ENCODE data around the gene ZCCHC14. TPM values are rescaled to one million over a fixed set of nuclear protein-coding genes. Genes with fewer than 3 reads are reported as not detected.

Gene ZCCHC14
- total RNA-seq, 1 experiment from 2014 or later: 37.8 TPM

GRCh38 chr16:87468550-87468949 is 24.3 kb downstream of the ZCCHC14 start:
- no peak overlapping the region for H3K4me3 ChIP-seq (replicated peaks in 1 of 2; ENCODE audit: low read depth in 1 of 2, low read length in 2 of 2)
- peaks cover 14 to 21% of the 10 kb centered on the region in 2 experiments for H3K4me1 ChIP-seq (ENCODE audit: control insufficient read depth in 1 of 2, insufficient read depth in 2 of 2, low read length in 2 of 2)
- no peak for TF ChIP-seq SP1 (IDR thresholded peaks at IDR 0.05; ENCODE audit: low read depth)
- TF ChIP-seq, protein P1, sequence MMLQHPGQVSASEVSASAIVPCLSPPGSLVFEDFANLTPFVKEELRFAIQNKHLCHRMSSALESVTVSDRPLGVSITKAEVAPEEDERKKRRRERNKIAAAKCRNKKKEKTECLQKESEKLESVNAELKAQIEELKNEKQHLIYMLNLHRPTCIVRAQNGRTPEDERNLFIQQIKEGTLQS (IDR thresholded peaks at IDR 0.05): no peak
- TF ChIP-seq YY1 (IDR thresholded peaks at IDR 0.05; ENCODE audit: extremely low read depth, insufficient replicate concordance, low read depth, low read length): no peak
- TF ChIP-seq EZH2phosphoT487 (IDR thresholded peaks at IDR 0.05; ENCODE audit: borderline replicate concordance): no peak
- TF ChIP-seq RAD21 (IDR thresholded peaks at IDR 0.05; ENCODE audit: low read depth): no peak
- TF ChIP-seq, protein P2, sequence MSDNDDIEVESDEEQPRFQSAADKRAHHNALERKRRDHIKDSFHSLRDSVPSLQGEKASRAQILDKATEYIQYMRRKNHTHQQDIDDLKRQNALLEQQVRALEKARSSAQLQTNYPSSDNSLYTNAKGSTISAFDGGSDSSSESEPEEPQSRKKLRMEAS (IDR thresholded peaks at IDR 0.05): no peak
- TF ChIP-seq CEBPB (IDR thresholded peaks at IDR 0.05; ENCODE audit: low read depth): no peak
- TF ChIP-seq POLR2A (IDR thresholded peaks at IDR 0.05; ENCODE audit: borderline replicate concordance, extremely low read depth, insufficient read depth, insufficient read length): no peak
- TF ChIP-seq SIN3A (IDR thresholded peaks at IDR 0.05; ENCODE audit: low read depth): no peak
- no peak for TF ChIP-seq FOSL1 (IDR thresholded peaks at IDR 0.05; ENCODE audit: low read depth)
- TF ChIP-seq, protein P3, sequence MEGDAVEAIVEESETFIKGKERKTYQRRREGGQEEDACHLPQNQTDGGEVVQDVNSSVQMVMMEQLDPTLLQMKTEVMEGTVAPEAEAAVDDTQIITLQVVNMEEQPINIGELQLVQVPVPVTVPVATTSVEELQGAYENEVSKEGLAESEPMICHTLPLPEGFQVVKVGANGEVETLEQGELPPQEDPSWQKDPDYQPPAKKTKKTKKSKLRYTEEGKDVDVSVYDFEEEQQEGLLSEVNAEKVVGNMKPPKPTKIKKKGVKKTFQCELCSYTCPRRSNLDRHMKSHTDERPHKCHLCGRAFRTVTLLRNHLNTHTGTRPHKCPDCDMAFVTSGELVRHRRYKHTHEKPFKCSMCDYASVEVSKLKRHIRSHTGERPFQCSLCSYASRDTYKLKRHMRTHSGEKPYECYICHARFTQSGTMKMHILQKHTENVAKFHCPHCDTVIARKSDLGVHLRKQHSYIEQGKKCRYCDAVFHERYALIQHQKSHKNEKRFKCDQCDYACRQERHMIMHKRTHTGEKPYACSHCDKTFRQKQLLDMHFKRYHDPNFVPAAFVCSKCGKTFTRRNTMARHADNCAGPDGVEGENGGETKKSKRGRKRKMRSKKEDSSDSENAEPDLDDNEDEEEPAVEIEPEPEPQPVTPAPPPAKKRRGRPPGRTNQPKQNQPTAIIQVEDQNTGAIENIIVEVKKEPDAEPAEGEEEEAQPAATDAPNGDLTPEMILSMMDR (IDR thresholded peaks at IDR 0.05 in 2 of 3, conservative IDR thresholded peaks at IDR 0.05 in 1 of 3; ENCODE audit: borderline replicate concordance in 1 of 3, insufficient read depth in 1 of 3, low read depth in 2 of 3, low read length in 2 of 3): no peak
- TF ChIP-seq TCF7L2 (IDR thresholded peaks at IDR 0.05; ENCODE audit: borderline replicate concordance, extremely low read depth, insufficient read depth, insufficient read length): no peak
- TF ChIP-seq ZBTB33 (IDR thresholded peaks at IDR 0.05; ENCODE audit: extremely low read depth, insufficient replicate concordance, low read length): no peak
- no peak for TF ChIP-seq REST (IDR thresholded peaks at IDR 0.05; ENCODE audit: low read depth)
- TF ChIP-seq SRF (IDR thresholded peaks at IDR 0.05; ENCODE audit: low read depth): no peak
- no peaks in the 10 kb centered on the region for H3K36me3 ChIP-seq (ENCODE audit: control insufficient read depth in 1 of 2, insufficient read depth in 2 of 2, low read length in 2 of 2)
- H2AFZ ChIP-seq (ENCODE audit: low read depth, low read length, poor library complexity, severe bottlenecking): no peak overlapping the region
- no peak overlapping the region for H3K4me2 ChIP-seq (ENCODE audit: low read length)
- H3K9me2 ChIP-seq (ENCODE audit: insufficient read depth): no peaks in the 10 kb centered on the region
- no peak for ATAC-seq
- ChIA-PET POLR2A (no interaction called here), CTCF (no interaction called here), RAD21 (ENCODE audit: low non-redundant PET in 1 of 2, low total read pairs in 2 of 2, uncharacterized antibody in 2 of 2, unreplicated experiment in 2 of 2) (no interaction called here)
- no peaks in the 10 kb centered on the region for H3K27me3 ChIP-seq (ENCODE audit: insufficient read depth, low read length)
- no peak overlapping the region for H3K9ac ChIP-seq (ENCODE audit: low read length)
- no peaks in the 10 kb centered on the region for H3K9me3 ChIP-seq (ENCODE audit: control insufficient read depth in 1 of 2, insufficient read depth in 1 of 2, low read depth in 1 of 2, low read length in 2 of 2)
- H4K20me1 ChIP-seq (ENCODE audit: insufficient read depth): peaks cover 34% of the 10 kb centered on the region
- H3K27ac ChIP-seq (ENCODE audit: low read depth, low read length): no peak overlapping the region
- BruUV-seq (replicated peaks): no TSS peak
- peaks cover 58% of the 10 kb centered on the region for H3K79me2 ChIP-seq (ENCODE audit: insufficient read depth, low read length)
- no peak for DNase-seq (ENCODE audit: low read depth, low spot score)
- intact Hi-C loops (cut with micrococcal nuclease): no loop called here

Data from HCT116 (cell line).